ENCODE results near the gene MTX3.

Gene MTX3

GRCh38 chr5:79990598-79991507 is at the start of gene MTX3:
TSS of gene MTX3 (minus strand) at chr5:79991262. CDS start at chr5:79991238, 24 bp downstream.
- DNase-seq = peak; percentile 92

- DNase-seq = no peak
These were observed 48.6 kb upstream of the MTX3 start for GRCh38 chr5:80039650-80040049.

- DNase-seq = no peak
These were observed 46.3 kb upstream of the MTX3 start for GRCh38 chr5:80037366-80037765.

GRCh38 chr5:80036615-80037014 is 45.6 kb upstream of the MTX3 start:
- DNase-seq = no peak

GRCh38 chr5:80035839-80036238 is 44.8 kb upstream of the MTX3 start:
- DNase-seq = no peak

DNA sequence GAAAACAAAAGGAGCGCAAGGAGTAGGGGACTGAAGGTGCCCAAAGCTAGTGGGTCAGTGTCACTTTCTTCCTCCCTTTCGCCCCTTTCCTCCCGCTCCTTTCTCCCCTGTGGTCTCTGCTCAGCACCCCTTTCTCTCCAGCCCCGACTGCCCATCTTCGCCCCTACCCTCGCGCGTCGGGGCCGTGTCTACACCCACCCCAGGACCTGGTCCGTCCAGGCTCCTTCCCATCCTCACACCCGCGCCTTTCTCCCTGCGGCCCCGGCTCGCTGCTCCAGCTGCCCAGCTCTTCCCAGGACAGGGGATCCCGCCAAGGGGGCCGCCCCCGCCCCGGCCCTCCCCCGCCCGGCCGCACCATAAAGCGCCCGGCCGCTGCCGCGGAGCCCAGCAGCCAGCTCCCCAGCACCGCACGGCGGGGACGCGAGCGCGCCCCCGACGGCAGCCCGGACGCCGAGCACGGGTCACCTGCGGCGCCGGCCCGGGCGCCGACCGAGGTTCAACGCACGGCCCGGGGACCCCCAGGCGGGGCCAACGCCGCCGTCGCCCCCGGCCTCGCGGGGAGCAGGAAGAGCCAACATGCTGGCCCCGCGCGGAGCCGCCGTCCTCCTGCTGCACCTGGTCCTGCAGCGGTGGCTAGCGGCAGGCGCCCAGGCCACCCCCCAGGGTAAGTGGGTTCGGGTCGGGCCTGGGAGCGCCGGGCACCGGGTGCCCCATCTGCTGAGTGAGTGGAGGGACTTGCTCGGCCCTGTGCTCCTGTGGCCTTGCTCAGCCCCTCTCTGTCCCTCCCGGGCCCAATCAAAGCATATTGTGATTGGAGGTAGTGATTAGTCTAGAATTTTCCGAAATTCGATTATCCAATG is 44.1 kb upstream of the MTX3 start, which contains the start of gene THBS4:
Gene THBS4 (plus strand): TSS at position 387 of the 860 bp plus-strand sequence. CDS start 190 bp downstream, at position 577.
- DNase-seq = no peak

DNA sequence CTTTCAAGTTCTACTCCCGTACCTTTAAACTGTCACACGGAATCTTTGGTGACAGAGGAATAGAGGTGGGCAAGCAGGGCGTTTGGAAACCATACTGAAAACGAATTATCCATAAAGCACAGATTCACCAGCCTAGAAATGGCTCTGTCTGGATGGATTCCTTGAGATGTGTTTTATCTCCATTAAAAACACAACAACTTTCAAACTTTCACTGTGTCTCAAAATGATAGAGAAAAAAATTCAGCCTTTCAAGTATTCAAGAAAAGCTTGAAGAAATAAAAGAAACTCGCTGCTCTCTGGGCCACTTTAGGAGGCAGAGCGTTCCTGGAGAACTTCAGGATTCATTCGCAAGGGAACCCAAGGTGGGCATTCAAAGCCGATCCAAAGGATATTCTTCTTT is 43.5 kb upstream of the MTX3 start:
- DNase-seq = no peak

GRCh38 chr5:80033513-80033912 is 42.5 kb upstream of the MTX3 start:
- no peak for DNase-seq

- no peak for DNase-seq
These were observed 40.0 kb upstream of the MTX3 start for GRCh38 chr5:80031109-80031508.

DNA sequence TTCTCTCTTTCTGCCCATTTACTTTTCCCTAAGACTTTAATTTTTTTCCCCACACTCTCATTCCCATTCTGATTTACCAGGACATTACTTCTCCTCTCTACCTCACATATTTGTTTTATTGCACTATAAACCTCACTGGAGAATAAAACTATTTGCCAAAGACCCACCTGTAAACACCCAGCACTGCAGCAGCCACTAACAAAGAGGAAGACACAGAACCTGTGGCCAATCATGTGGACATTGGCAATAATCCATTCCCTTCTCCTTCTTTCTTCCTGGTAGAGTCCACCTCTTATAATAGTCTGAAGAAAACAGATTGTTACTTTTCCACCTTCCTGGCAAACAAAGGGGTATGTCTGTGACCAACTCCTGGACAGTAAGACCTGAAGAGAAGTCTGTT is 35.8 kb upstream of the MTX3 start:
- no peak for DNase-seq

DNA sequence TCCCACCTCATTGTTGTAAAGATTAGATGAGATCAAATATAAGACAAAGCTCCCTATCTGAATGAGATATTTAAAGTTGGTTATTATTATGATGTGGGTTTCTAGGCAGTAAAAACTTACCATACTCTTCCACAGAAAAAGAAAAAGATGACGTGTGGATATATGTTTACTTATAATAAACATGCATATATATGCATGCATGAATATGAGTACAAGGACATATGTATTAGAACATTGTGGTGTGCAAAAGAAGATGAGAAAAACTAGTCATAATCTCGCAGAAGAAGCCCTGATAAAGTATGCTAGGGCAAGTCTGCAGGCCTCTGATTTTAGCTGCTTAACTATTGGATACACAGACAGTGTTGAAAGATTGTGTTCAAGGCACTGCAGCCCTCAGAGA is 34.0 kb upstream of the MTX3 start:
- DNase-seq = no peak

GRCh38 chr5:80010754-80011392 is 19.8 kb upstream of the MTX3 start:
- DNase-seq = no peak

- DNase-seq = no peak
These were observed 18.1 kb upstream of the MTX3 start for GRCh38 chr5:80008995-80009765.

DNA sequence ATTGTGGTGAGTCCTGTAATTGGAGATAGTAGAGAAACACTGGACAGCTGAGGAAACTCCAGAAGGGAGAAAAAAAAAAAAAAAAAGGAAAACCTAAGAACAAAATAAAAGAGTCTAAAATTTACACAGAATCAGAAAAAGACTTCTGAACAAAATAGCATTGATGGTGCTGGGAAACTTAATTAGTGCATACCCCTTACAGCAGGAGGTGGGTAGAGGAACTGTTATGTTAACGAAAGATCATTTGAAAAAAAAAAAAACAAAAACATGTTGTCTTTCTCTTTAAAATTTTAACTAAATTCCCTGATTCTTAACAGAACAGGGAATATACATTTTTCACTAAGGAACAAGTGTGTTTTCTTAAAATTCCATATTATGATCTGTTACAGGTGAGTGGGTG is 11.6 kb upstream of the MTX3 start:
- DNase-seq = no peak

DNA sequence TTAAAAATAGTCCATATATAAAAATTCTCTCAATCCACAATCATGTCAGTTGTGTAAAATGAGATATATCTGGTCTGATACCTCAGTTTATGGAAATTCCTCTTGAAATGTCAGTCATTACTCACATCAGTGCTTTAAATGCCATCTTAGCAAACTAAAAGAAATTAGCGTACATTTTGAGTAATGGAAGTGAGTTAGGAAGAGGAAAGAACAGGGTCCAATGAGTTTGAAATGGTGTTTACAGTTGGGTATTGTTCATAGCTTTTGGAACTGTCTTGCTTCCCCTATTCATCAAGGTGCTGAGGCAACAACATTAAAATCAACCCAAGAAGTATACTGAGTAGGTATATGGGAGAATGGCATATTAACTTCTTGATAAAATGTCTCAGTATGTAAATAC is 8.7 kb upstream of the MTX3 start:
- no peak for DNase-seq

DNA sequence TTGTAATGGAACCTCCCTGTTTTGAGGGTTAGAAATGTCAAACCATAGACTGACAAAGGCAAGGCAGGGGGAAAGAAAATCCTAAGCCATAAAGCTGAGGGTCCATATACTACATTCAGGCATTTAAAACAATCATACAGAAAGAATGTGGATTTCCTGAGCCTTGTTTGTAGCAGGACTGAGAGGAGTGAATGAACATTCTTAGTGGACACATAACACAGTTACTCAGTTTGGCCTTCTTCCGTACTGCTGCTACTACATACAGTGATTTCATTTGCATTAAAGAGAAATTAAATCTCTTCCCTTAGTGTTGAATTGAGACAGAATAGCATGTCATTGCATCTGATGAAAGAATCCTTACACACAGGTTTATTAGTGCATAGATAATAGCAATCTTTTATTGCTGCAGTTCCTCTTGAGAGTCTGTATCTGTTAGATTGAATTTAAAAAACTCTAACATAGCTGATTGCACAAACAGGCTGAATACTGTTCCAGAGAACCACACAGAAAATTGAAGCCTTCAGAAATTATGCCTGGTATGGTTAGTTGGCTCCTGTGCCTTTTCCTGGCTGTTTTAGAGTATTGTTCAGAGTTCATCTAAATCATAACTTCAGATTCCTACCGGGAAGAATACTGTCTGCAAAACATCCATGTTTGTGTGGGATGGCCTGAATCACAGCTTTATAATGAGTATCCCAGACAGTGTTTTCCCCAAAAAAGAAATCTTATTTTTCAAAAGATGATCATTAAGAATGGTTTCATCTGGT is 2.0 kb upstream of the MTX3 start:
- DNase-seq = no peak

DNA sequence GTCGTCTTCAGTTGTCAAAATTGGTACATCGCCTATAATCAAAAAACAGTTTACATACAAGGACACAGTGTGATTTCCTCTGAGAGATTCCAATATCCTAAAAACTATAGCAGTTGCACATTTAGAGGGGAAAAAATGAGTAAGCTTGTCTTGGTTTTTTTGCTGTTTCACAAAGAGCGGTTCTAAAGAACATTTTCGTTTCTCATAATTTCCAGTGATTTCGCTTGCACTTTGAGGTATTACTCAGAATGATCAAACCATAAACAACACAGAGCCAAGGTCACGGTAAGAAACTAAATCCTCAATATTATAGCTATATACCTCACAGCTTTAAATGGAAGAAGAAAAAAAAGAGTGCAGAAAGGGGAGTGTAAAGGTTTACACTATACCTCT is 861 bp downstream of the MTX3 start:
- DNase-seq = peak; percentile 40

DNA sequence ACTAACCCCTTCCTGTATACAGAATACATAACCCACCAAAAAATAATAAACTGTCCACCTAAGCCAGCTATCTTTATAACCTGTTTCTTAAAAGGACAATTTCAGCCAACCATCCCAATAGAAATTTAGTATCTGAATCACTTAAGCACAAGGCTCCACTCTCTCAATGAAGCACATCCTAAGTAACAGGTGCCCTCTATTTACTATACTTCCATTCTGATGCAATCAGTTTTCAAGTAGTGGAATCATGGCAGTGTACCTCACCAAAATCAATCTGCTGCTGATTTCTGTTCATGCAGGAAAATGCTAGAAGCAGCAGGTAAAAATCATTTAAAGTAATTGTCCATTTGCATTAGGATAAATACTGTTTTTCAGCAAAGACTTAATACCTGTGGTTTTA is 4.8 kb downstream of the MTX3 start:
- no peak for DNase-seq

GRCh38 chr5:79985288-79985687 is 5.8 kb downstream of the MTX3 start:
- DNase-seq = no peak

DNA sequence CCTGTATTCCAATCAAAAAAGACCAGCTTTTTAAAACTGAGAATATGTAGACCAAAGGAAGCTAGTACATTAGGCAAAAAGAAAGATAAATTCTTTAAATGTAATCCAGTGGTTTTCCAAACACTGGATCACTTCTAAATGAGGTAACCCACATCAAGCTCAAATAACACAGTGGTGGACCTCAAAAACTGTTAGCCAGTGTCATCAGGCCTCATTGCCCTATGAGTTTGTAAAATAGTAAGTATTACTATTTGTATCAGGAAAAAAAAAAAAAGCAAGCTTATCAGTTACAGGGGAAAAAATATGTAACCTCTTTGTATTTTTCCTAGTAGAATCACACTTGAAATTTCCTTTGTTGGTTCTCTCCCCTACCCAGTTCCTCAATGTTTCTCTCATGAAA is 6.7 kb downstream of the MTX3 start:
- DNase-seq = no peak

DNA sequence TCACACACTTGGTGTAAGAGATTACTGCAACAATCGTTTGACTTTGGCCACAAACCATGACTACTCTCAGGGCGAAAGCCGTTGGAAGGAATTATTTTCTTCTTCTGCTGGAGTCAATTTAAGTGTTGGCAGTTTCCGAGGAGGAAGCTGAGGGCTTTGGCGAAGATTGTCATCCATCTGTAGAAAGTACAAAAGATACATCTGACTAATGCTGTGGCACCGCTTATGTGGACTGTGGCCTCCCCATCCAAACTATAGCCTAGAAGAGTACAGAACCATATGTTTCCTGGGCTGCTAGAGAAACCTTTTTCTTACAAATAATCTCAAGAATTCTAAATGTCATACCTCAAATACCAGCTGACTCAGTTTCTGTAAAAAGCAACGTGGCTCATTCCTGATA is 7.4 kb downstream of the MTX3 start:
- no peak for DNase-seq

DNA sequence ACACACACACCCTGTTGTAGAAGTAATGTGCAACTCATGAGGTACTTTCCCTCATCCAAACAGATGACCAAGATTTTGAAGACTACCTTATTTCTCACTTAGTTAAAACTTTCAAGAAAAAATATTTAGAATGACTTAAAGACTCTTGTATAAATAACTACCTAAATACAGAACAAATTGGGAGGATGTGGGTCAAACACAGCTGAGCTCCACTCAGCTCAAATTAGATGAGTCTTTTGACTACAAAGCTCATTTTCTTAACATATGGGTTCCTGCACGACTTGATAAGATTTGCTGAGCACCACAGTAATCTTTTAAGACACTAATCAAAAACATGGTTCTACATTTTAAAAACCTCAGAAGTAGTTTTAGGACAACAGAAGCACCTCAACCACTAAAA is 8.9 kb downstream of the MTX3 start:
- DNase-seq = no peak

All from OCI-M1 (cell line).